Aorta (tissue), 5 donors: ENCODE results near the gene S1PR3. TPM values are rescaled to one million over a fixed set of nuclear protein-coding genes. Genes with fewer than 3 reads are reported as not detected.

ENCODE experiments used
- ATAC-seq: fragments of 200-7000 bp; cut with Tn5 transposase; one replicate; pipeline ENCODE4 v1.9.1; 2022; ENCODE audit warnings: moderate library complexity; ENCODE audit not compliant: low FRiP score
- DNase-seq, 2 donors: peaks; one replicate each; pipeline ENCODE4 v3.0.0-alpha.2; 2020
- H3K27ac ChIP-seq, 2 donors: one replicate each; pipeline ENCODE4 v1.5.1; 2013; ENCODE audit warnings: low read length in 2 of 2, mild to moderate bottlenecking in 2 of 2, moderate library complexity in 2 of 2, control low read depth in 1 of 2, inconsistent platforms in 1 of 2, low read depth in 1 of 2
- H3K27me3 ChIP-seq, 2 donors: one replicate each; pipeline ENCODE4 v1.6.1; 2013; ENCODE audit warnings: control low read depth in 1 of 2, low read length in 1 of 2, mild to moderate bottlenecking in 1 of 2, moderate library complexity in 1 of 2; ENCODE audit not compliant: insufficient read depth in 2 of 2, control insufficient read depth in 1 of 2
- H3K36me3 ChIP-seq, 2 donors: one replicate each; pipeline ENCODE4 v1.6.1; 2013; ENCODE audit warnings: control low read depth in 1 of 2, low read length in 1 of 2, mild to moderate bottlenecking in 1 of 2; ENCODE audit not compliant: insufficient read depth in 2 of 2, control insufficient read depth in 1 of 2
- H3K4me1 ChIP-seq, 2 donors: one replicate each; pipeline ENCODE4 v1.6.1; 2013; ENCODE audit warnings: low read length in 2 of 2, control low read depth in 1 of 2, mild to moderate bottlenecking in 1 of 2, moderate library complexity in 1 of 2; ENCODE audit not compliant: insufficient read depth in 2 of 2, control insufficient read depth in 1 of 2
- H3K4me3 ChIP-seq, 2 donors: one replicate each; pipeline ENCODE4 v1.5.1; 2013; ENCODE audit warnings: low read length in 2 of 2, control low read depth in 1 of 2, mild to moderate bottlenecking in 1 of 2
- H3K9me3 ChIP-seq: one replicate; pipeline ENCODE4 v1.6.1; 2013; ENCODE audit warnings: mild to moderate bottlenecking, low read length; ENCODE audit not compliant: control insufficient read depth
- WGBS, 2 donors: extraction: QIAGEN DNeasy Blood & Tissue Kit; methylation state at CpG; one replicate each; pipeline ENCODE4 v1.1.7; 2013; 5-methylcytosine and 5-hydroxymethylcytosine counted together
- intact Hi-C, 2 donors: fragments of 100-400 bp; cut with DNase I; formaldehyde crosslinking; loops; one replicate each; pipeline versions ENCODE4 v1.14.2 to v1.15.0; 2022
- polyA plus RNA-seq, 2 donors: library from polyadenylated mRNA; stranded (reverse); fragments of 200-250 nt; gene quantifications; one replicate each; pipeline ENCODE4 v1.2.3, GENCODE V29; 2013
- total RNA-seq, 2 donors: library from RNA; stranded (reverse); fragmentation: NEBNext Ultra II Directional; extraction: Animal tissue kit (Norgen Biotek cat#: 25700); gene quantifications; one replicate each; pipeline ENCODE4 v1.2.1, GENCODE V29; 2021
- donor health status: healthy with polysubstance abuse.
- donor health status: Bipolar disorder and iron deficiency.
- donor health status: DM: no; HTN: no; CAD: no.
- donor health status: DM: no; HTN: no; CAD: no.
- donor health status: DM: yes; HTN: yes; CAD: no.

Gene S1PR3
- total and polyA plus RNA-seq, 4 donors: 31.1 to 139 (median 46.5) TPM

DNA sequence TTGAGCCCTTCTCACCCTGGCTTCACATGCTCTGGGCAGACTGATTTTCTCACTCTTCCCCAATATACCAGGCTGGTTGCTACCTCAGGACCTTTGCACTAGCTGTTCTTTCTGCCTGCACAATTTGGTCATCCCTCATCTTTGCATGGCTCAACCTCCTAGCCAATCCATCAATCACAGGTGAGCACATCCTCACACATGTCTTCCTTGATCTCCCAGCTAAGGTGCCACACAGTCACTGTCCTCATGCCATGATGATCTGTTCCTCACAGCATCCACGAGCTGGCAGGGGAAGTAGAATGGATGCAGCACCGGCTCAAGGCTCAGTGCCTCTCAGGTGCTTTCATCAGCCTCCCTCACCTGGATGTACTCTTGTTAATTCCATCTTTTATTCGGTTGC is 30.6 kb upstream of the S1PR3 start:
- WGBS, 2 donors: 73 to 82% methylated on average over 3 of the region's 3 CpGs
- Histone ChIP-seq H3K36me3 (no peaks in the 10 kb centered on the region), H3K4me1 (no peaks in the 10 kb centered on the region), H3K27me3 (no peaks in the 10 kb centered on the region), H3K9me3 (no peaks in the 10 kb centered on the region), H3K4me3 (no peak overlapping the region), H3K27ac (no peak overlapping the region)
- ATAC-seq (no peak), DNase-seq (no peak)
- intact Hi-C loops: no loop called here

DNA sequence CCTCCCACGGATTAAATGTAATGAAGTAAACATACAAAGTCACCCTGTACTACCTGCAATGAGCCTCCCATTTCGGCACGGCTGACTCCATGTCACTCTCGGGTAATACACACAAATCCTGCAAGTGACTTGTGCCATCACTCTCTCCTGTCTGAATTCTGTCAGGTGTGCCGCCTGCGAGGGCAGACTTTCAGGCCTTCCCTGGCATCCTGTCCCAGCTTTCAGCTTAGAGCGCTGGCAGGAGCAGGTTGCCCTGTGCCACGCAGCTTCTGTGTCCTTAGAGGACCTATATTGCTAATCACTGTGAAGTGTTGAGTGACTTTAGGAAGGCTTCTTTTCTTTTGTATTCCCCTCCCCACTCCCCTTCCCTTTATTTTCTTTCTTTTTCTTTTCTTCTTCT is 25.8 kb upstream of the S1PR3 start:
- Histone ChIP-seq H3K4me1 (no peaks in the 10 kb centered on the region), H3K27me3 (no peaks in the 10 kb centered on the region), H3K36me3 (no peaks in the 10 kb centered on the region), H3K4me3 (no peak overlapping the region), H3K9me3 (no peaks in the 10 kb centered on the region), H3K27ac (no peak overlapping the region)
- DNase-seq: no peak
- intact Hi-C loops: no loop called here
- 92 to 94% methylated on average over 8 of the region's 8 CpGs for WGBS, 2 donors
- no peak for ATAC-seq

DNA sequence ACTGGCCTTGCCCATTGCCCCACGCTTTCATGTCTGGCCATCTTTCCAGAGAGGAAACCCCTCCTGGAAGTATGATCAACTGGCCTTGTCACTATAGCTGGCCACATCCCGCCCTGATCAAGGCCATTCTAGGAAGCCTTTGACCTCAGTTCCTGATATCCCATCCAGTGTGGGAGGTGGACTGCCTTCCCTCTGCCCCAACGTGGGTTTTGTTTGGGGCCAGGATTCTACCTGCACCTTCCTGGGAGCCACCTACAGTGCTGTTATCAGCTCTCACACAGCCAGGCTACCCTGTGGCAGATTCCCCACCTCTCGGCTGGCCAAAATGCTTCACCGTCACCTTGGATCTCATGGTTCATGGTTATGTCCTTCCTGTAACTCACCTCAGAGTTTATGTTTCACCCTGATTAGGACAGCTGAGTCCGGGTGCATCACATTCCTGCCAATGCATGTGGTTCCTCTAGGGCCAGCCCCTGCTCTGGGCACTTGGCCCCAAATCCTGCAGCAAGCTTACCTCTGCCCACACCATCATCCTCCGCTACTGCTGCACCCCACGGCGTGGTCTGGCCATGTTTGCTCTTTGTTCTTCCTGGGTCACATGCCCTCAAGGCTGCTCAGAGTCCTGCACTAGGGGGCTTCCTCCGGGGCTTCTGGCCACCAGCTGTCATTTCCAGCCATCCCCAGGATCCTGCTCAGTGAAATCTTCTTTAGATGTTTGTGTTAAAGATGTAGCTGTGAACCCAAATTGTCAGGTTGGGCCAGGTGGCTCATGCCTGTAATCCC is 24.2 kb upstream of the S1PR3 start:
- no peak overlapping the region for H3K27ac ChIP-seq
- WGBS, 2 donors: 80 to 88% methylated on average over 10 of the region's 10 CpGs
- H3K27me3 ChIP-seq: no peaks in the 10 kb centered on the region
- H3K9me3 ChIP-seq: no peaks in the 10 kb centered on the region
- intact Hi-C loops: no loop called here
- DNase-seq: no peak
- no peaks in the 10 kb centered on the region for H3K36me3 ChIP-seq
- H3K4me1 ChIP-seq: no peaks in the 10 kb centered on the region
- ATAC-seq: no peak
- H3K4me3 ChIP-seq: no peak overlapping the region

DNA sequence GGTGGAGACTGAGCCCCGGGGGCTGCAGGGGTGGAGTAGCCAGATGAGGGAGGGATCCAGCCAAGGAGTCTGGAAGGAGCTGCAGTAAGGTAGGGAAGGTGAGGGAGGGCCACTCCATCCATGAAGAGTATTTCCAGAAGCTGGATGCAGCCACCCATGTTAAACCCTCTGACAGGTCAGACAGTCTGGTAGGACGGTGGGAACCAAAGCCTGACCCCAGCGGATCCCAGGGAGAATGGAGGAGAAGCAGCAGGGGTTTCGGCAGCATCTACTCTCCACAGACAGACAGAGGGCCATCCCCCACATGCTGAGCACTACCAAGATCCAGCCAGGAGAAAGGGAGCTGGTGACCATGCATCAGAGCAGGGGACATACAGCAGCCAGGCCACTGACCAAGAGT is 22.5 kb upstream of the S1PR3 start:
- no peak overlapping the region for H3K27ac ChIP-seq
- intact Hi-C loops: no loop called here
- no peaks in the 10 kb centered on the region for H3K4me1 ChIP-seq
- no peak overlapping the region for H3K4me3 ChIP-seq
- H3K36me3 ChIP-seq: no peaks in the 10 kb centered on the region
- no peaks in the 10 kb centered on the region for H3K27me3 ChIP-seq
- no peaks in the 10 kb centered on the region for H3K9me3 ChIP-seq
- ATAC-seq (no peak), DNase-seq (no peak)
- WGBS, 2 donors: 78 to 79% methylated on average over 4 of the region's 4 CpGs

DNA sequence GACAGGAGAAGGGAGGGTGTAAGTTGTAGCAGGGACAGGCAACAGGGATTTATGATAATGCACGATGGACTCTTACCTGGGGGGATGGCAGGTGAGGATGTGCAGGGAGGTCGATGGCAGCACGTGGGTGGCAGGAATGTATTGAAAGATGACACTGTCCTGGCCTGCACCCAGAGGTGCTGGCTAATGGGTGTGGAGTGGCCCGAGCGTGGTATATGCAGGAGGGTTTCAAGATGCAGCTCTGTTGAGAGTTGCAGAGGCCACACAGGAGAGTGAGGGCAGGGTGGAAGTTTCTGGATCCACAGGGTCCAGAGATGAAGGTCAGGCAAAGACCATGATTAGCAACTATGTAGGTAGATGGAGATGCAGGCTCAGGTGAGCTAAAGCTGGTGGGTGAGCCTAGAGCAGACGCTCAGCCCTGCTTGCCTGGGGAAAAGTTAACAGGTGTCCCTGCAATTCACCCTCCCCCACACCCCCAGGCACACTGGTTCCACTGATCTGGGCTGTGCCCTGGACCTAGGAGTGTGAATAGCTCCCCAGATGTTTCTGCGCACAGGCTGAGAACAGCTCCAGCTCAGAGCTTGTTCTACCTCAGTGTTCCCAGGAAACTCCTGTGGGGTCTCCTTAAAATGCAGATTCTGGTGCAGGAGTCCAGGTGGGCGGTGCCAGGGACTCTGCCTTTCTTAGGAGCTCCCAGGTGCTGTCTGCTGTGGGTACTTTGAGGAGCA is 21.5 kb upstream of the S1PR3 start:
- Histone ChIP-seq H3K27me3 (no peaks in the 10 kb centered on the region), H3K4me3 (no peak overlapping the region)
- intact Hi-C loops: loop anchor here in 1 of 2 donors (2.0 kb wide), 1 partner anchor 51 kb away; no protein-coding TSS in a partner anchor

DNA sequence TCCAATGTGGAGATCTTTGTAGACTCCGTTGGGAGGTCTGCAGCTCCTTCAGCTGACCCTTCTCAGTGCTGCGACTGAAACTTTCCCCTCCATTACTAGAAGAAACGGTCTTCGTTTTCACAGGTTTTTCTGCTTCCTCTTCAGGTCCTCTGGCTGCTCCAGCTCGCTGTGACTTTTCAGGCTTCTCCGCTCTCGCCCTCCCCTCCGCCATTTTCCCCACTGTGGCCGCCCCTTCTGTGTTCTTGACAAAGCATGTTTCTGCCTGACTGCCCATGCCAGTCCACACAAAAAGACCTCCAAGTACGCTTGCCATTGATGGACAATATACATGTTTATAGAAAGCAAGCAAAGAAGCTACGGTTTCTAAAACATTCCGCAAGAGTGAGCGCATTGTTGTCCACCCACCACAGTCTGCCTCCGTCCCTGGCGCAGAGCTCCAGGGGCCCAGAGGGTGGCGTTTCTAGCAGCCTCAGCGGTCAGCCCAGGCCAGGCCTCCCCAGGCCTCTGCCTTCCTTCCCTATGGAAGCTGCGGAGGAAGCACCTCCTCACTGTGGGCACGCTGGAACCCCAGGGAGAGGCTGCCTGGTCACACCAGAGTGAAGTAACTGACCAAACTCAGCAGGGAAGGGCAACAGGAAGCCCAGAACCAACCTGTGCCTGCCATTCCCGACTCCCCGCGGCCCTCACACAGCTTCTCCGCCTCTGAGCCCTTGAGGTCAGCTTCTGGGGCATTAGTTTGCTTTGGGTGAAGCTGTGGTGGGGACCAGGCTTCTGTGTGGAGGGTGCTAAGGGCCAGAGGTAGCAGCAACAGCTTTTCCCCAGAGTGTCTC is 19.9 kb upstream of the S1PR3 start:
- no peaks in the 10 kb centered on the region for H3K9me3 ChIP-seq
- WGBS, 2 donors: 87 to 90% methylated on average over 23 of the region's 23 CpGs
- DNase-seq: no peak
- no peak for ATAC-seq
- no peak overlapping the region for H3K4me3 ChIP-seq
- no peaks in the 10 kb centered on the region for H3K36me3 ChIP-seq
- H3K27me3 ChIP-seq: no peaks in the 10 kb centered on the region
- intact Hi-C loops: loop anchor here in 1 of 2 donors (2.0 kb wide), 1 partner anchor 53 kb away; no protein-coding TSS in a partner anchor
- no peak overlapping the region for H3K27ac ChIP-seq
- H3K4me1 ChIP-seq: no peaks in the 10 kb centered on the region

More for the DNA sequence above, 21.5 kb upstream of the S1PR3 start:
- Histone ChIP-seq H3K27ac (no peak overlapping the region), H3K9me3 (no peaks in the 10 kb centered on the region), H3K4me1 (no peaks in the 10 kb centered on the region), H3K36me3 (no peaks in the 10 kb centered on the region)
- WGBS, 2 donors: 74 to 81% methylated on average over 8 of the region's 8 CpGs
- DNase-seq: no peak
- no peak for ATAC-seq

DNA sequence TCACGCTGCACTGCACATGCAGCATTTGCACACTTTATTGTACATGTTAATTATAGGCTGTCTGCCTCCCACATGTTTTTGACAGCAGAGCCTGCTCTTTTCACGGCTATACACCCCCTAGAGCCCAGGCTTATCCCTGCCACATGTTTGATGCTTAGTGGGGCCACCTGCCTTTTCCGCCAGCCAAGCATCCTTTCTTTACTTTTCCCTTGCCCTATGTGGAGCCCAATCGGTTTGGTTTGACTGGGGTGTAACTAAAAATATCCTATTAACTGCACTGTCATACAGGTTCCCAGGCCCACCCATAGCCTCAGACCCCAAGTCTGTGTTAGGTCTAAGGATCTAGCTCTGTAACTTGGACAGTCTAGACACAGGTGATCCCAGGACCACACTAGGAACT is 18.9 kb upstream of the S1PR3 start:
- WGBS, 2 donors: 80 to 90% methylated on average over 4 of the region's 4 CpGs
- intact Hi-C loops: no loop called here
- no peaks in the 10 kb centered on the region for H3K9me3 ChIP-seq
- H3K36me3 ChIP-seq: no peaks in the 10 kb centered on the region
- H3K27me3 ChIP-seq: no peaks in the 10 kb centered on the region
- H3K27ac ChIP-seq: no peak overlapping the region
- DNase-seq: no peak
- ATAC-seq: no peak
- no peak overlapping the region for H3K4me3 ChIP-seq
- H3K4me1 ChIP-seq: no peaks in the 10 kb centered on the region

DNA sequence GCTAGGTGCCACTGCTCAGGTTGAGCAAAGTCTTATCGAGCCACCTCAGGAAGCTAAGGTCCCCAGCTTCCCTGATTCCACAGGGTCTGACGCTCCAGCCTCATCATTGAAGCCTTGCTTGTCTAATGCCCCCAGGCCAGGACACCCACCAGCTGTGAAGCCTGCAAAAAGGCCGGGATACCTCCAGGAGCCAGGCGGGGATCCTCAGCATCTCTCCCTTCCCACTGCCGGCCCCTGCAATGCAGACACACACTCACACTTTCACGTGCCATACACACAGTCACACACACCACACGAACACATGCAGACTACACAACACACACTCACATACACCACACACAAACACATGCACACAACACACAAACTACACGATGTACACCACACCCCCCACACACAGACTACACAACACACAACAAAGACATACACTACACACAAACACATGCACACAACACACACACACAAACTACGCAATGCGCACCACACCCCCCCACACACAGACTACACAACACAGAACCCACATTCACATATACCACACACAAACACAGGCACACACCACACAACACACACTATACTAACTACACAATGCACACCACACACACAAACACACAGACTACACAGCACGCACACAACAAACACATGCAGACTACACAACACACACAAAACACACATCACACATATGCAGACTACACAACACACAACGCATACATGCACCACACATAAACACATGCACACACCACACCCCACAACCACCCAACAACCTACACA is 17.8 kb upstream of the S1PR3 start:
- no peaks in the 10 kb centered on the region for H3K27me3 ChIP-seq
- H3K27ac ChIP-seq: no peak overlapping the region
- no peaks in the 10 kb centered on the region for H3K36me3 ChIP-seq
- 90 to 92% methylated on average over 12 of the region's 12 CpGs for WGBS, 2 donors
- ATAC-seq (no peak), DNase-seq (no peak)
- H3K4me1 ChIP-seq: no peaks in the 10 kb centered on the region
- H3K9me3 ChIP-seq: no peaks in the 10 kb centered on the region
- intact Hi-C loops: no loop called here
- H3K4me3 ChIP-seq: no peak overlapping the region
